Endodermal cell (in vitro differentiated cells): ENCODE results near the gene GJA5. TPM values are rescaled to one million over a fixed set of nuclear protein-coding genes. Genes with fewer than 3 reads are reported as not detected.

Experiments used
- DNase-seq: peaks from one replicate; pipeline ENCODE4 v3.0.0-alpha.2; 2017
- H3K27ac ChIP-seq: 2 replicates; pipeline ENCODE4 v1.5.1; 2013; ENCODE audit warnings: mild to moderate bottlenecking, low read depth, low read length, moderate library complexity
- H3K27me3 ChIP-seq: 2 replicates; pipeline ENCODE4 v1.6.1; 2013; ENCODE audit warnings: mild to moderate bottlenecking, low read length, moderate library complexity; ENCODE audit not compliant: insufficient read depth, control insufficient read depth, poor library complexity, severe bottlenecking
- H3K36me3 ChIP-seq: 2 replicates; pipeline ENCODE4 v1.7.0; 2013; ENCODE audit warnings: mild to moderate bottlenecking, low read length, moderate library complexity; ENCODE audit not compliant: control insufficient read depth, insufficient read depth
- H3K4me1 ChIP-seq: one replicate; pipeline ENCODE4 v1.7.0; 2013; ENCODE audit warnings: low read length; ENCODE audit not compliant: control insufficient read depth, insufficient read depth
- H3K4me3 ChIP-seq: 2 replicates; pipeline ENCODE4 v1.5.1; 2013; ENCODE audit warnings: mild to moderate bottlenecking, low read length, moderate library complexity
- H3K9ac ChIP-seq: 2 replicates; pipeline ENCODE4 v1.6.1; 2013; ENCODE audit warnings: mild to moderate bottlenecking, low read length, moderate library complexity; ENCODE audit not compliant: poor library complexity, severe bottlenecking; ENCODE audit errors: extremely low read depth
- H3K9me3 ChIP-seq: 2 replicates; pipeline ENCODE4 v1.6.1; 2013; ENCODE audit warnings: mild to moderate bottlenecking, low read length, moderate library complexity; ENCODE audit not compliant: control insufficient read depth
- H3K27ac Mint-ChIP-seq: 2 replicates; pipeline ENCODE4 v1.8.0; 2020; ENCODE audit warnings: mixed read lengths
- H3K27me3 Mint-ChIP-seq: 2 replicates; pipeline ENCODE4 v1.8.0; 2021; ENCODE audit warnings: mild to moderate bottlenecking, mixed read lengths; ENCODE audit not compliant: insufficient read depth
- H3K36me3 Mint-ChIP-seq: 2 replicates; pipeline ENCODE4 v1.8.0; 2020; ENCODE audit warnings: low read depth, mixed read lengths
- H3K4me1 Mint-ChIP-seq: 2 replicates; pipeline ENCODE4 v1.8.0; 2020; ENCODE audit warnings: mixed read lengths
- H3K4me3 Mint-ChIP-seq: 2 replicates; pipeline ENCODE4 v1.8.0; 2020; ENCODE audit warnings: mild to moderate bottlenecking, moderate library complexity, mixed read lengths
- H3K9me3 Mint-ChIP-seq: 2 replicates; pipeline ENCODE4 v1.8.0; 2020; ENCODE audit warnings: mild to moderate bottlenecking, mixed read lengths
- CTCF ChIP-seq: fragments of 200-600 bp; sonication (generic); conservative IDR thresholded peaks from 2 replicates; pipeline ENCODE4 v1.5.0; 2021; ENCODE audit warnings: antibody characterized with exemption, mild to moderate bottlenecking
- WGBS, 2 experiments: methylation state at CpG; one replicate each; pipeline versions ENCODE4 v1.1.5 to v1.1.7; 2013; ENCODE audit warnings: missing lambda C conversion rate in 2 of 2, mixed read lengths in 1 of 2; ENCODE audit not compliant: insufficient coverage in 1 of 2, insufficient read length in 1 of 2; 5-methylcytosine and 5-hydroxymethylcytosine counted together
- total RNA-seq, 2 donors: library from RNA; stranded (reverse); fragmentation: NEBNext Ultra II Directional in 1 of 2; extraction: Animal tissue kit (Norgen Biotek cat#: 25700) in 1 of 2; gene quantifications; 2 replicates in 1 of 2; 3 replicates in 1 of 2; pipeline ENCODE4 v1.2.1, GENCODE V29; 2021

GJA5 gene
- total RNA-seq, 2 donors from 2014 or later, result 1.4 to 1.6 TPM

GRCh38 chr1:147745271-147745670 is 15.1 kb downstream of the GJA5 start:
- H3K36me3 ChIP-seq, result no peaks in the 10 kb centered on the region
- no peak overlapping the region for H3K9ac ChIP-seq
- no peaks in the 10 kb centered on the region for H3K9me3 Mint-ChIP-seq
- H3K4me1 ChIP-seq, result peaks cover 7% of the 10 kb centered on the region
- no peak for TF ChIP-seq CTCF
- H3K4me1 Mint-ChIP-seq, result peaks cover 11% of the 10 kb centered on the region
- no peak overlapping the region for H3K27ac ChIP-seq
- WGBS, 2 experiments, result 92 to 100% methylated on average over 3 to 4 of the region's 4 CpGs
- no peak overlapping the region for H3K4me3 ChIP-seq
- H3K27ac Mint-ChIP-seq, result no peak overlapping the region
- no peaks in the 10 kb centered on the region for H3K9me3 ChIP-seq
- DNase-seq, result no peak
- peaks cover 51% of the 10 kb centered on the region for H3K27me3 ChIP-seq
- H3K4me3 Mint-ChIP-seq, result no peak overlapping the region
- H3K36me3 Mint-ChIP-seq, result no peaks in the 10 kb centered on the region
- H3K27me3 Mint-ChIP-seq, result peaks cover 67% of the 10 kb centered on the region

- no peak for DNase-seq
- no peak for TF ChIP-seq CTCF
- H3K36me3 Mint-ChIP-seq, result no peaks in the 10 kb centered on the region
- H3K27me3 ChIP-seq, result peaks cover 50% of the 10 kb centered on the region
- H3K36me3 ChIP-seq, result no peaks in the 10 kb centered on the region
- WGBS, 2 experiments, result 96 to 100% methylated on average over 1 of the region's 1 CpG
- H3K9me3 ChIP-seq, result no peaks in the 10 kb centered on the region
- peaks cover 62% of the 10 kb centered on the region for H3K27me3 Mint-ChIP-seq
- peaks cover 7% of the 10 kb centered on the region for H3K4me1 ChIP-seq
- no peak overlapping the region for H3K4me3 ChIP-seq
- no peak overlapping the region for H3K27ac ChIP-seq
- no peak overlapping the region for H3K27ac Mint-ChIP-seq
- H3K4me3 Mint-ChIP-seq, result no peak overlapping the region
- no peak overlapping the region for H3K9ac ChIP-seq
- no peaks in the 10 kb centered on the region for H3K9me3 Mint-ChIP-seq
- H3K4me1 Mint-ChIP-seq, result no peaks in the 10 kb centered on the region
Measured at GRCh38 chr1:147741065-147741464, 19.3 kb downstream of the GJA5 start.

DNA sequence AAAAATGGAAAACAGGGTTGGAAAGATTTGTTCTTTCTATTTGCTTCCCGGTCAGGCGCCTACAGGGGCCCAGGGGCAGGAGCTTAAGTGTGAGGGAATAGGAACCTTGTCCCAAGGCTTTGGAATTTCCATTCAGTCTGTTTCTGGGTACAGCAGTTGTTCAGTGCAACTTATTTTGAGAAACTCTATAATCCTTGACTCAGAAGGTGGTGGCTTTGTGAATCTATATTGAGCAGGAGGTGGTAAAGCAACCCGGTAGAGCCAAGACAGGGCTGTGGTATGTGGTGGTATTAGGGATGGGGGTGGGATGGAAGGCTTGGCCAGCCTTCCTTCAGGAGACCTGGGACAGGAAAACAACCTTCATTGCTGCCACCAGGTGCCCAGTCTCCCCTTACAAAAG is 20.0 kb downstream of the GJA5 start:
- DNase-seq, result no peak
- H3K27ac Mint-ChIP-seq, result no peak overlapping the region
- H3K9me3 Mint-ChIP-seq, result no peaks in the 10 kb centered on the region
- Histone ChIP-seq H3K27ac (no peak overlapping the region), H3K4me1 (peaks cover 4% of the 10 kb centered on the region), H3K4me3 (no peak overlapping the region), H3K36me3 (no peaks in the 10 kb centered on the region), H3K9me3 (no peaks in the 10 kb centered on the region), H3K9ac (no peak overlapping the region), H3K27me3 (peaks cover 50% of the 10 kb centered on the region)
- 93 to 94% methylated on average over 3 of the region's 3 CpGs for WGBS, 2 experiments
- peaks cover 61% of the 10 kb centered on the region for H3K27me3 Mint-ChIP-seq
- H3K4me1 Mint-ChIP-seq, result no peaks in the 10 kb centered on the region
- H3K4me3 Mint-ChIP-seq, result no peak overlapping the region
- peak; percentile 26 for TF ChIP-seq CTCF
- no peaks in the 10 kb centered on the region for H3K36me3 Mint-ChIP-seq
